GM12874 (cell line): ENCODE data around the gene HIGD1A.

Source experiments
- CTCF ChIP-seq: IDR thresholded peaks from 2 replicates; pipeline ENCODE4 v1.5.1; 2011; ENCODE audit warnings: low read depth, mild to moderate bottlenecking, control low read depth, low read length, moderate library complexity; ENCODE audit not compliant: insufficient read depth

HIGD1A gene

GRCh38 chr3:42762046-42762724 is 42.1 kb downstream of the HIGD1A start:
- TF ChIP-seq CTCF: no peak

- TF ChIP-seq CTCF: no peak
These were observed 46.2 kb downstream of the HIGD1A start for GRCh38 chr3:42758126-42758525.

GRCh38 chr3:42756681-42757213 is 47.5 kb downstream of the HIGD1A start:
- TF ChIP-seq CTCF: no peak

DNA sequence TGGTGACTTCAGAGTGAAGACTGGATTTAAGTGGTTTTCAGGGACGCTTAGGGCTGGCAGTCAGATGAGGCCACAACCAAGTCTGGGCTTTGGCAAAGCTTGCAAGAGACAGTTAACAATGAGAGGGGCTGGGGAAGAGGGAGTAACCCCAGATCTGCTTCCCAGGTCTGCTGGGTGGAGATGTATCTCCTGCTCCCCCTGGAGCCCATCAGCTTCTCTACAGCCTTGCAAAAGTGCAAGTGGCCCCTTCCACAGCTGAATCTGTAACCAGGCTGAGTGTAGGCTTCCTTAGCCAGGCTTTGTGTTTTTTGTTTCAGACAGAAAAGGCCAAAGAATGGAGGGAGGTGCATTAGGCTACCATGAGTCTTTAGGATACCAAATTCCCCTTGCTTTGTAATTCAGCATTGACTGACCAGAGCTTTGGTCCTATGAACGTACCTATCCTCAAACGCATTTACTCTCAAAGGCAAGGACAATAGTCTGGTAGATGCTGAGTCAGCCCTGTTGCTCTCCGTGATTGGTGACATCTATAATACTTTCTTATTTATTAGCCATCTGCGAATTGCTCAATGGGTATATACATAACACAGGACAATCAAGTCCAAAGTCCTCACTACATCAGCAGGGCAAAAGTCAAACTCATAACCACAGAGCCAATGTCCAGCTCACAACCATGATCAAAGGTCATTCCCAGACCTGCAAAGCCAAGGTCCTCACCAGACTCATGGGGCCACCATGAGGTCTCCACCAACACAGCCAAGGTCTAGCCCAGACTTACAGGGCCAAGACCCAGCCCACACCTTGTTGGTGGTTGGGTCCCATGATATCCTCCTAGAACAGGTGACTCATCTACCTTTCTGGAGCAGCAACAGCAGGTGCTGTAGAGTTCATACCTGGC is 48.4 kb downstream of the HIGD1A start:
- TF ChIP-seq CTCF: peak; percentile 49; the same call in 1 of the 2 replicates

- TF ChIP-seq CTCF: no peak
These were observed 50.5 kb downstream of the HIGD1A start for GRCh38 chr3:42753757-42754156.

DNA sequence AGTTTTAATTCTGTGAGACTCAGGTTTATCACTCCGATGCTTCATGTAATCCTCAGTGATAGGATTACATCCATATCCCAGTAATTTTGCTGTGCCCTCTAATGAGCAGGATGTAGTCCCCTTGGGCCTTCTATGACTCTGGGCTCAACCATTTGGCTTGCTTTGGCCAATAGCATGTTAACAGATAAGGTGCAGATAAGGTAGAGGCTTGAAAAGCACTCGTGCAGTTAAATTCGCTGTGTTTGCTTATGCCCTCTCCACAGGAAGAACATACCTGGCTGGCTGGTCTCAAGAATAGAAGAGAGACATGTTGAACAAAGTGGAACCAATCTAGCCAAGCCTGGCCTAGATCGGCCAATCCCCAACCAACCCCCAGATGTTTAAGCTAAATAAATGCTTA is 51.3 kb downstream of the HIGD1A start:
- TF ChIP-seq CTCF: no peak

DNA sequence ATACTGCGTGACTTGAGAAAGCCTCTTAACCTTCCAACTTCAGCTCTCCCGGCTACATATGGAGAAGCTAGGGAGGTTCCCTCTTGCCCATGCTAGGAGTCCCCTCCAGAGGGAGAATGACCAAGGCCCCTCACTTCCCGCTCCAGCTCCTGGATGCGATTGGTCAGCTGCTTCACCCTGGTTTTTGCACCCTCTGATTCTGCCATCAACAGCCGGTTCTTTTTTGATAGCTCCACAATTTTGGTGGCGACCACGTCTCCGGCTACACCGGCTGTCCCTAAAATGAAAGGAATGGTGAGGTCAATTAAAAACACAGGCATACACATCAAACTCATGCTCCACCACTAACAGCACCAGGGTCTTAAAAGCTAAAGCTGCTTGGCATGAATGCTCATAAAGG is 51.8 kb downstream of the HIGD1A start:
- TF ChIP-seq CTCF: no peak
